ENCODE results near the gene CCR6. TPM values are rescaled to one million over a fixed set of nuclear protein-coding genes. Genes with fewer than 3 reads are reported as not detected.

CCR6 gene
- total and polyA plus RNA-seq, 4 donors, result 0.16 to 0.39 (median 0.32) TPM

- H3K4me3 ChIP-seq, result no peak overlapping the region
- H3K4me1 ChIP-seq (ENCODE audit: control insufficient read depth in 5 of 5, insufficient read depth in 5 of 5, low read length in 5 of 5), result no peaks in the 10 kb centered on the region
- TF ChIP-seq CTCF (IDR thresholded peaks at IDR 0.05; ENCODE audit: control extremely low read depth, extremely low read depth), result no peak
- H3K27me3 ChIP-seq (ENCODE audit: control insufficient read depth in 3 of 3, insufficient read depth in 3 of 3, low read length in 2 of 3), result no peaks in the 10 kb centered on the region
- no peak overlapping the region for H3K27ac ChIP-seq (ENCODE audit: low read depth in 1 of 2, low read length in 1 of 2)
- H3K9me3 ChIP-seq (ENCODE audit: control insufficient read depth in 4 of 4, insufficient read depth in 3 of 4, low read length in 3 of 4), result no peaks in the 10 kb centered on the region
- ATAC-seq (ENCODE audit: insufficient read depth, low FRiP score) (no peak), DNase-seq (no peak)
- WGBS, 2 donors, result 75 to 95% methylated on average over 3 of the region's 3 CpGs
- no peak overlapping the region for H3K9ac ChIP-seq (ENCODE audit: insufficient read depth in 1 of 2, low read length in 2 of 2)
- no peaks in the 10 kb centered on the region for H3K36me3 ChIP-seq (ENCODE audit: control insufficient read depth in 4 of 4, insufficient read depth in 4 of 4, low read length in 4 of 4)
These were observed 3.0 kb downstream of the CCR6 start for GRCh38 chr6:167125855-167126349.

GRCh38 chr6:167127785-167128531 lies 5.1 kb downstream of the CCR6 start:
- no peak for TF ChIP-seq CTCF (IDR thresholded peaks at IDR 0.05; ENCODE audit: control extremely low read depth, extremely low read depth)
- Histone ChIP-seq H3K36me3 (ENCODE audit: control insufficient read depth in 4 of 4, insufficient read depth in 4 of 4, low read length in 4 of 4) (no peaks in the 10 kb centered on the region), H3K9me3 (ENCODE audit: control insufficient read depth in 4 of 4, insufficient read depth in 3 of 4, low read length in 3 of 4) (no peaks in the 10 kb centered on the region), H3K9ac (ENCODE audit: insufficient read depth in 1 of 2, low read length in 2 of 2) (no peak overlapping the region), H3K4me3 (no peak overlapping the region), H3K4me1 (ENCODE audit: control insufficient read depth in 5 of 5, insufficient read depth in 5 of 5, low read length in 5 of 5) (no peaks in the 10 kb centered on the region), H3K27me3 (ENCODE audit: control insufficient read depth in 3 of 3, insufficient read depth in 3 of 3, low read length in 2 of 3) (no peaks in the 10 kb centered on the region), H3K27ac (ENCODE audit: low read depth in 1 of 2, low read length in 1 of 2) (no peak overlapping the region)
- 88 to 92% methylated on average over 14 of the region's 14 CpGs for WGBS, 2 donors
- no peak for DNase-seq
- no peak for ATAC-seq (ENCODE audit: insufficient read depth, low FRiP score)

GRCh38 chr6:167129159-167129558 lies 6.3 kb downstream of the CCR6 start:
- H3K4me1 ChIP-seq (ENCODE audit: control insufficient read depth in 5 of 5, insufficient read depth in 5 of 5, low read length in 5 of 5), result no peaks in the 10 kb centered on the region
- WGBS, 2 donors, result 79 to 81% methylated on average over 6 of the region's 6 CpGs
- no peak for DNase-seq
- no peak overlapping the region for H3K4me3 ChIP-seq
- H3K27me3 ChIP-seq (ENCODE audit: control insufficient read depth in 3 of 3, insufficient read depth in 3 of 3, low read length in 2 of 3), result no peaks in the 10 kb centered on the region
- no peaks in the 10 kb centered on the region for H3K9me3 ChIP-seq (ENCODE audit: control insufficient read depth in 4 of 4, insufficient read depth in 3 of 4, low read length in 3 of 4)
- ATAC-seq (ENCODE audit: insufficient read depth, low FRiP score), result no peak
- no peak overlapping the region for H3K27ac ChIP-seq (ENCODE audit: low read depth in 1 of 2, low read length in 1 of 2)
- H3K36me3 ChIP-seq (ENCODE audit: control insufficient read depth in 4 of 4, insufficient read depth in 4 of 4, low read length in 4 of 4), result no peaks in the 10 kb centered on the region
- no peak overlapping the region for H3K9ac ChIP-seq (ENCODE audit: insufficient read depth in 1 of 2, low read length in 2 of 2)
- no peak for TF ChIP-seq CTCF (IDR thresholded peaks at IDR 0.05; ENCODE audit: control extremely low read depth, extremely low read depth)

All from lung (tissue), 12 donors.